HepG2 (cell line): Measurements from ENCODE around the gene ARHGEF4. TPM values are rescaled to one million over a fixed set of nuclear protein-coding genes. Genes with fewer than 3 reads are reported as not detected.
A peak's percentile ranks its signal among the peaks of the same experiment; 100 is the strongest.

Experiments
- ATAD3A ChIP-seq: sonication (generic); formaldehyde crosslinking; IDR thresholded peaks from 2 replicates; pipeline ENCODE4 v1.4.0; 2020; ENCODE audit warnings: missing genetic modification reagents
- BRCA1 ChIP-seq: sonication (generic); formaldehyde crosslinking; IDR thresholded peaks from 2 replicates; pipeline ENCODE4 v1.4.0; 2020; ENCODE audit warnings: missing genetic modification reagents
- EHMT2 ChIP-seq: fragments of 200-600 bp; sonication (generic); IDR thresholded peaks from 2 replicates; pipeline ENCODE4 v1.7.0; 2017; ENCODE audit warnings: antibody characterized with exemption, low read depth, low read length, borderline replicate concordance
- HMG20B ChIP-seq: conservative IDR thresholded peaks from 2 replicates; pipeline ENCODE4 v1.6.1; 2016; ENCODE audit warnings: missing genetic modification reagents, missing compliant biosample characterization
- JUND ChIP-seq: sonication (generic); formaldehyde crosslinking; IDR thresholded peaks from 2 replicates; pipeline ENCODE4 v1.8.0; 2022; ENCODE audit warnings: mild to moderate bottlenecking, missing genetic modification reagents
- MEIS1 ChIP-seq: sonication (generic); formaldehyde crosslinking; IDR thresholded peaks from 2 replicates; pipeline ENCODE4 v1.9.0; 2021; ENCODE audit warnings: mild to moderate bottlenecking, missing genetic modification reagents, moderate library complexity, borderline replicate concordance
- MIER3 ChIP-seq: IDR thresholded peaks from 2 replicates; pipeline ENCODE4 v1.6.1; 2016; ENCODE audit warnings: missing compliant biosample characterization, borderline replicate concordance
- SALL1 ChIP-seq: sonication (generic); formaldehyde crosslinking; IDR thresholded peaks from 2 replicates; pipeline ENCODE4 v1.8.0; 2022; ENCODE audit warnings: mild to moderate bottlenecking, missing genetic modification reagents
- SNAPC5 ChIP-seq: sonication (generic); formaldehyde crosslinking; IDR thresholded peaks from 2 replicates; pipeline ENCODE4 v1.8.1; 2023; ENCODE audit warnings: mild to moderate bottlenecking, missing genetic modification reagents, borderline replicate concordance
- SOX5 ChIP-seq: IDR thresholded peaks from 2 replicates; pipeline ENCODE4 v1.6.1; 2016; ENCODE audit warnings: borderline replicate concordance
- STAG1 ChIP-seq: sonication (generic); formaldehyde crosslinking; IDR thresholded peaks from 2 replicates; pipeline ENCODE4 v1.4.0; 2020; ENCODE audit warnings: missing genetic modification reagents
- TAF15 ChIP-seq: fragments of 200-400 bp; formaldehyde crosslinking; IDR thresholded peaks from one replicate; pipeline ENCODE4 v1.6.1; 2018; ENCODE audit warnings: mild to moderate bottlenecking, low read depth, low read length; ENCODE audit not compliant: poor library complexity, severe bottlenecking
- ZBTB44 ChIP-seq: sonication (generic); formaldehyde crosslinking; IDR thresholded peaks from 2 replicates; pipeline ENCODE4 v1.4.0; 2020; ENCODE audit warnings: missing genetic modification reagents
- ZNF232 ChIP-seq: sonication (generic); formaldehyde crosslinking; IDR thresholded peaks from 2 replicates; pipeline ENCODE4 v1.4.0; 2020; ENCODE audit warnings: missing genetic modification reagents, borderline replicate concordance
- ZNF619 ChIP-seq: sonication (generic); formaldehyde crosslinking; IDR thresholded peaks from 2 replicates; pipeline ENCODE4 v1.4.0; 2020; ENCODE audit warnings: mild to moderate bottlenecking, missing genetic modification reagents
- ZNF639 ChIP-seq: conservative IDR thresholded peaks from 2 replicates; pipeline ENCODE4 v1.6.1; 2018; ENCODE audit warnings: missing genetic modification reagents
- polyA plus RNA-seq, 8 experiments: library from polyadenylated mRNA; depleted of rRNA in 3 of 8; stranded (reverse) in 7 of 8; unstranded in 1 of 8; fragments of >200 nt; fragmentation: Illumina TruSeq in 4 of 8; extraction: Trizol in 4 of 8; gene quantifications; 2 replicates each; pipeline versions ENCODE4 v1.2.1 to v1.2.3, GENCODE V29; 2011 to 2016; ENCODE audit warnings: low read depth in 4 of 8, missing spikeins in 1 of 8, mixed read lengths in 1 of 8; ENCODE audit not compliant: insufficient read depth in 1 of 8
- total RNA-seq, 5 experiments: library from RNA; depleted of rRNA; stranded (reverse); fragments of >200 nt; fragmentation: Illumina TruSeq; extraction: Trizol; gene quantifications; 2 replicates each; pipeline ENCODE4 v1.2.3, GENCODE V29; 2016; ENCODE audit warnings: low read depth in 1 of 5
- TF ChIP-seq, protein P1 (sequence below): sonication (generic); formaldehyde crosslinking; IDR thresholded peaks from 2 replicates; pipeline ENCODE4 v1.4.0; 2020; ENCODE audit warnings: missing genetic modification reagents
- TF ChIP-seq, protein P2 (sequence below): sonication (generic); formaldehyde crosslinking; conservative IDR thresholded peaks from 2 replicates; pipeline ENCODE4 v1.5.0; 2020; ENCODE audit warnings: missing genetic modification reagents

The ARHGEF4 gene
- total and polyA plus RNA-seq, 2 of the 13 experiments (the other 11 are each of a cell fraction or from before 2014, with no cell fraction given): 0.11 to 0.13 TPM

GRCh38 chr2:131093696-131094462 lies 257.2 kb downstream of the ARHGEF4 start (continued):
- TF ChIP-seq SOX5 (CRISPR knock-in tag): no peak
- TF ChIP-seq HMG20B (CRISPR knock-in tag): no peak
- TF ChIP-seq, protein P1, sequence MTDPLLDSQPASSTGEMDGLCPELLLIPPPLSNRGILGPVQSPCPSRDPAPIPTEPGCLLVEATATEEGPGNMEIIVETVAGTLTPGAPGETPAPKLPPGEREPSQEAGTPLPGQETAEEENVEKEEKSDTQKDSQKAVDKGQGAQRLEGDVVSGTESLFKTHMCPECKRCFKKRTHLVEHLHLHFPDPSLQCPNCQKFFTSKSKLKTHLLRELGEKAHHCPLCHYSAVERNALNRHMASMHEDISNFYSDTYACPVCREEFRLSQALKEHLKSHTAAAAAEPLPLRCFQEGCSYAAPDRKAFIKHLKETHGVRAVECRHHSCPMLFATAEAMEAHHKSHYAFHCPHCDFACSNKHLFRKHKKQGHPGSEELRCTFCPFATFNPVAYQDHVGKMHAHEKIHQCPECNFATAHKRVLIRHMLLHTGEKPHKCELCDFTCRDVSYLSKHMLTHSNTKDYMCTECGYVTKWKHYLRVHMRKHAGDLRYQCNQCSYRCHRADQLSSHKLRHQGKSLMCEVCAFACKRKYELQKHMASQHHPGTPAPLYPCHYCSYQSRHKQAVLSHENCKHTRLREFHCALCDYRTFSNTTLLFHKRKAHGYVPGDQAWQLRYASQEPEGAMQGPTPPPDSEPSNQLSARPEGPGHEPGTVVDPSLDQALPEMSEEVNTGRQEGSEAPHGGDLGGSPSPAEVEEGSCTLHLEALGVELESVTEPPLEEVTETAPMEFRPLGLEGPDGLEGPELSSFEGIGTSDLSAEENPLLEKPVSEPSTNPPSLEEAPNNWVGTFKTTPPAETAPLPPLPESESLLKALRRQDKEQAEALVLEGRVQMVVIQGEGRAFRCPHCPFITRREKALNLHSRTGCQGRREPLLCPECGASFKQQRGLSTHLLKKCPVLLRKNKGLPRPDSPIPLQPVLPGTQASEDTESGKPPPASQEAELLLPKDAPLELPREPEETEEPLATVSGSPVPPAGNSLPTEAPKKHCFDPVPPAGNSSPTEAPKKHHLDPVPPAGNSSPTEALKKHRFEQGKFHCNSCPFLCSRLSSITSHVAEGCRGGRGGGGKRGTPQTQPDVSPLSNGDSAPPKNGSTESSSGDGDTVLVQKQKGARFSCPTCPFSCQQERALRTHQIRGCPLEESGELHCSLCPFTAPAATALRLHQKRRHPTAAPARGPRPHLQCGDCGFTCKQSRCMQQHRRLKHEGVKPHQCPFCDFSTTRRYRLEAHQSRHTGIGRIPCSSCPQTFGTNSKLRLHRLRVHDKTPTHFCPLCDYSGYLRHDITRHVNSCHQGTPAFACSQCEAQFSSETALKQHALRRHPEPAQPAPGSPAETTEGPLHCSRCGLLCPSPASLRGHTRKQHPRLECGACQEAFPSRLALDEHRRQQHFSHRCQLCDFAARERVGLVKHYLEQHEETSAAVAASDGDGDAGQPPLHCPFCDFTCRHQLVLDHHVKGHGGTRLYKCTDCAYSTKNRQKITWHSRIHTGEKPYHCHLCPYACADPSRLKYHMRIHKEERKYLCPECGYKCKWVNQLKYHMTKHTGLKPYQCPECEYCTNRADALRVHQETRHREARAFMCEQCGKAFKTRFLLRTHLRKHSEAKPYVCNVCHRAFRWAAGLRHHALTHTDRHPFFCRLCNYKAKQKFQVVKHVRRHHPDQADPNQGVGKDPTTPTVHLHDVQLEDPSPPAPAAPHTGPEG: no peak
- TF ChIP-seq ATAD3A (CRISPR knock-in tag): no peak
- peak; percentile 53; the same call in 1 of the 2 replicates for TF ChIP-seq MEIS1 (CRISPR knock-in tag)
- TF ChIP-seq JUND: no peak
- no peak for TF ChIP-seq EHMT2
- no peak for TF ChIP-seq MIER3 (CRISPR knock-in tag)
- no peak; the same call in 1 of the 2 replicates for TF ChIP-seq ZBTB44 (CRISPR knock-in tag)
- 0 out of 2 replicates have a peak, but pooled peaks have one; percentile 5 for TF ChIP-seq ZNF619 (CRISPR knock-in tag)
- TF ChIP-seq SNAPC5 (CRISPR knock-in tag): no peak
- no peak for TF ChIP-seq BRCA1
- TF ChIP-seq TAF15: no peak
- TF ChIP-seq SALL1 (CRISPR knock-in tag): no peak
- no peak for TF ChIP-seq STAG1
- TF ChIP-seq, protein P2, sequence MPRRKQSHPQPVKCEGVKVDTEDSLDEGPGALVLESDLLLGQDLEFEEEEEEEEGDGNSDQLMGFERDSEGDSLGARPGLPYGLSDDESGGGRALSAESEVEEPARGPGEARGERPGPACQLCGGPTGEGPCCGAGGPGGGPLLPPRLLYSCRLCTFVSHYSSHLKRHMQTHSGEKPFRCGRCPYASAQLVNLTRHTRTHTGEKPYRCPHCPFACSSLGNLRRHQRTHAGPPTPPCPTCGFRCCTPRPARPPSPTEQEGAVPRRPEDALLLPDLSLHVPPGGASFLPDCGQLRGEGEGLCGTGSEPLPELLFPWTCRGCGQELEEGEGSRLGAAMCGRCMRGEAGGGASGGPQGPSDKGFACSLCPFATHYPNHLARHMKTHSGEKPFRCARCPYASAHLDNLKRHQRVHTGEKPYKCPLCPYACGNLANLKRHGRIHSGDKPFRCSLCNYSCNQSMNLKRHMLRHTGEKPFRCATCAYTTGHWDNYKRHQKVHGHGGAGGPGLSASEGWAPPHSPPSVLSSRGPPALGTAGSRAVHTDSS (CRISPR knock-in tag): no peak
- TF ChIP-seq ZNF232 (CRISPR knock-in tag): peak; percentile 49; the same call in 1 of the 2 replicates
- TF ChIP-seq ZNF639: no peak
